WERI-Rb-1 (cell line): ENCODE data around the gene OR2T8.

ENCODE experiments used
- DNase-seq: peaks from one replicate; pipeline ENCODE4 v3.0.0-alpha.2; 2020
- H3K27ac ChIP-seq: fragments of 250-450 bp; sonication (Bioruptor Pico); 2 replicates; pipeline ENCODE4 v1.5.1; 2020; ENCODE audit warnings: mild to moderate bottlenecking, moderate library complexity
- H3K27me3 ChIP-seq: fragments of 250-450 bp; sonication (Bioruptor Pico); 2 replicates; pipeline ENCODE4 v1.5.1; 2021; ENCODE audit warnings: mild to moderate bottlenecking, low read depth, moderate library complexity; ENCODE audit not compliant: insufficient read depth, severe bottlenecking
- H3K36me3 ChIP-seq: fragments of 250-450 bp; sonication (Bioruptor Pico); 2 replicates; pipeline ENCODE4 v1.5.1; 2020; ENCODE audit warnings: mild to moderate bottlenecking, moderate library complexity
- H3K4me3 ChIP-seq: 2 replicates; pipeline ENCODE4 v1.5.1; 2011; ENCODE audit warnings: low read depth, mild to moderate bottlenecking, control low read depth, low read length
- H3K9me3 ChIP-seq: fragments of 250-450 bp; sonication (Bioruptor Pico); 2 replicates; pipeline ENCODE4 v1.5.1; 2021; ENCODE audit warnings: mild to moderate bottlenecking, moderate library complexity; ENCODE audit not compliant: severe bottlenecking
- TF ChIP-seq, protein P1 (sequence below): IDR thresholded peaks from 2 replicates; pipeline ENCODE4 v1.5.1; 2011; ENCODE audit warnings: low read depth, mild to moderate bottlenecking, control low read depth, inconsistent platforms, low read length

OR2T8 gene

GRCh38 chr1:247905181-247905580 is 14.9 kb upstream of the OR2T8 start:
- TF ChIP-seq, protein P1, sequence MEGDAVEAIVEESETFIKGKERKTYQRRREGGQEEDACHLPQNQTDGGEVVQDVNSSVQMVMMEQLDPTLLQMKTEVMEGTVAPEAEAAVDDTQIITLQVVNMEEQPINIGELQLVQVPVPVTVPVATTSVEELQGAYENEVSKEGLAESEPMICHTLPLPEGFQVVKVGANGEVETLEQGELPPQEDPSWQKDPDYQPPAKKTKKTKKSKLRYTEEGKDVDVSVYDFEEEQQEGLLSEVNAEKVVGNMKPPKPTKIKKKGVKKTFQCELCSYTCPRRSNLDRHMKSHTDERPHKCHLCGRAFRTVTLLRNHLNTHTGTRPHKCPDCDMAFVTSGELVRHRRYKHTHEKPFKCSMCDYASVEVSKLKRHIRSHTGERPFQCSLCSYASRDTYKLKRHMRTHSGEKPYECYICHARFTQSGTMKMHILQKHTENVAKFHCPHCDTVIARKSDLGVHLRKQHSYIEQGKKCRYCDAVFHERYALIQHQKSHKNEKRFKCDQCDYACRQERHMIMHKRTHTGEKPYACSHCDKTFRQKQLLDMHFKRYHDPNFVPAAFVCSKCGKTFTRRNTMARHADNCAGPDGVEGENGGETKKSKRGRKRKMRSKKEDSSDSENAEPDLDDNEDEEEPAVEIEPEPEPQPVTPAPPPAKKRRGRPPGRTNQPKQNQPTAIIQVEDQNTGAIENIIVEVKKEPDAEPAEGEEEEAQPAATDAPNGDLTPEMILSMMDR: no peak
- peaks cover 4% of the 10 kb centered on the region for H3K27me3 ChIP-seq
- H3K27ac ChIP-seq: no peak overlapping the region
- H3K4me3 ChIP-seq: no peak overlapping the region
- H3K9me3 ChIP-seq: peaks cover 3% of the 10 kb centered on the region
- no peaks in the 10 kb centered on the region for H3K36me3 ChIP-seq
- no peak for DNase-seq

- H3K27ac ChIP-seq: no peak overlapping the region
- peaks cover 3% of the 10 kb centered on the region for H3K9me3 ChIP-seq
- TF ChIP-seq, protein P1: no peak
- no peak overlapping the region for H3K4me3 ChIP-seq
- no peaks in the 10 kb centered on the region for H3K36me3 ChIP-seq
- no peak for DNase-seq
- H3K27me3 ChIP-seq: peaks cover 7% of the 10 kb centered on the region
Measured at GRCh38 chr1:247905910-247906503, 14.0 kb upstream of the OR2T8 start.

- H3K36me3 ChIP-seq: no peaks in the 10 kb centered on the region
- peaks cover 8% of the 10 kb centered on the region for H3K27me3 ChIP-seq
- no peak for DNase-seq
- TF ChIP-seq, protein P1: no peak
- peaks cover 3% of the 10 kb centered on the region for H3K9me3 ChIP-seq
- H3K27ac ChIP-seq: no peak overlapping the region
- H3K4me3 ChIP-seq: no peak overlapping the region
Measured at GRCh38 chr1:247906504-247907047, 13.5 kb upstream of the OR2T8 start.

GRCh38 chr1:247908766-247909165 is 11.3 kb upstream of the OR2T8 start:
- peaks cover 3% of the 10 kb centered on the region for H3K9me3 ChIP-seq

DNA sequence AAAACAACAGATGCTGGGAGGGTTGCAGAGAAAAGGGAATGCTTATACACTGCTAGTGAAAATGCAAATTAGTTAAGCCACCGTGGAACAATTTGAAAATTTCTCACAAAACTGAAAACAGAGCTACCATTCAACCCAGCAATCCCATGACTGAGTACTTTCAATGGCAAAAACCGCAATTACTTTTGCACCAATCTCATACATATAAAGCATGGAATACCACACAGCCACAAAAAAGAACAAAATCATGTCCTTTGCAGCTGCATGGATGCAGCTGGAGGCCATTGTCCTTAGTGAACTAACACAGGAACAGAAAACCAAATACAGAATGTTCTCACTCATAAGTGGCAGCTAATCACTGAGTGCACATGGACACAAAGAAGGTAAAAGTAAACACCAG is 6.3 kb upstream of the OR2T8 start:
- no peak overlapping the region for H3K27ac ChIP-seq
- peaks cover 14% of the 10 kb centered on the region for H3K27me3 ChIP-seq
- no peak for DNase-seq
- H3K36me3 ChIP-seq: no peaks in the 10 kb centered on the region
- H3K9me3 ChIP-seq: no peaks in the 10 kb centered on the region
- TF ChIP-seq, protein P1: no peak
- no peak overlapping the region for H3K4me3 ChIP-seq

More at GRCh38 chr1:247908766-247909165, 11.3 kb upstream of the OR2T8 start:
- no peak overlapping the region for H3K27ac ChIP-seq
- H3K27me3 ChIP-seq: peaks cover 8% of the 10 kb centered on the region
- TF ChIP-seq, protein P1: no peak
- no peak overlapping the region for H3K4me3 ChIP-seq
- H3K36me3 ChIP-seq: no peaks in the 10 kb centered on the region
- DNase-seq: no peak
